GM18868 (cell line): ENCODE measurements around the gene ARHGAP40.

Experiments
- ATAC-seq: cut with Tn5 transposase; IDR thresholded peaks from one replicate; pipeline ENCODE4 v1.9.1; 2021; ENCODE audit warnings: mild to moderate bottlenecking, moderate library complexity; ENCODE audit not compliant: unreplicated experiment

ARHGAP40 gene

DNA sequence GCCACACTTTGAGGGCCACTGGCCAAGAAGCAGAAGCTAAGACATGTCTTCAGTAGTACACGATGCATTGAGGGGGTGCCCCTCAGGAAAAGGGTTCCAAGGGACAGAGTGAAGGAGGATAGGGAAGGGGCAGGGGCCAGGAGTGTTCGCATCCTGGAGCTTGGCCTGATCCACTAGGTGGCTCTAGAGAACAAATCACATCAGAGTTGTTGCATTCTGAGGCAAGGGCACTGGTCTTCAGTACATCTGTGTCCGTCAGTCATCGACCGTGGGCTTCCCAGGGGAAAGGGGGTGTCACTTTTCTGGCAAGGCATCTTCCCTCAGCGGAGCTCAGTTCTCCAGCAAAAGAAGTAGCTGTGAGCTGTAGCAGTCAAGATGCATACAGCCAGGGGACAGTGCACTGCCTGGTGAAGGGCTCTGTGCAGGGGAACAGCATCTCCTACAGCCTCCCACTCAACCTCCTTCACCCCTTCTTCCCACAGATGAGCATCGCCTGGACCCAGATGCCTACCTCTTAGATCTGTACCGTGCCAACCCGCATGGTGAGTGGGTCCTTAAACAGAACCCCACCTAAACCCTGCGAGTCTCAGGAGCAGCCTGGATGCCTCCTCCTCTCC is 47.8 kb downstream of the ARHGAP40 start:
- ATAC-seq: no peak

GRCh38 chr20:38650010-38650409 is 48.4 kb downstream of the ARHGAP40 start:
- no peak for ATAC-seq

DNA sequence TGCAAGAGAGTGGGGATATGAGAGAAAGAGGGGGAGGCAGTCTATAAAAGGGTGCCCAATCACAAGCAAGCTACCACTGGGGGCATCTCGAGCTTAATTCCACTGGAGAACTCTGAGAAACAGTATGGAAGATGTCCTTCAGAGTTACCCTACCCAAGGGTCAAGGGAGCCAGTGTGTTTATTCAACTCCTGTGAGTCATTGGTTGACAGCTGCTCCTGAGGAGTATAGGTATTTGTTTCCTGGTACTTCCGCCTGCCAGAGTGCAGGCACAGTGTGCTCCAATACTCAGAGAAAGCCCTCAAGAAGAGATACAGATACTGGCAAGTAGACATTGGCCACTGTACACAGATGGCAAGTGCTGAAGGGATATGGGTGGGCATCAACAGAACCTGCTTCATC is 49.5 kb downstream of the ARHGAP40 start:
- no peak for ATAC-seq

DNA sequence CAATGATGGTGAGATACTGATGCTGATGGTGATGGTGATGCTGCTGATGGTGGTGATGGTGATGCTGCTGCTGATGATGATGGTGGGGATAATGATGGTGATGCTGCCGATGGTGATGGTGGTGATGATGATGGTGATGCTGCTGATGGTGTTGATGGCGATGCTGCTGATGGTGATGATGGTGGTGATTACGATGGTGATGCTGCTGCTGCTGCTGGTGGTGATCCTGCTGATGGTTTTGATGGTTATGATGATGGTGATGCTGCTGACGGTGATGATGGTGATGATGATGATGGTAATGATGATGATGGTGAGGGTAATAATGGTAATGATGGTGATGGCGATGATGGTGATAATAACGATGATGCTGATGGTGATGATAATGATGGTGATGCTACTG is 50.0 kb downstream of the ARHGAP40 start:
- ATAC-seq: no peak

- no peak for ATAC-seq
These were observed 51.4 kb downstream of the ARHGAP40 start for GRCh38 chr20:38652995-38653394.

DNA sequence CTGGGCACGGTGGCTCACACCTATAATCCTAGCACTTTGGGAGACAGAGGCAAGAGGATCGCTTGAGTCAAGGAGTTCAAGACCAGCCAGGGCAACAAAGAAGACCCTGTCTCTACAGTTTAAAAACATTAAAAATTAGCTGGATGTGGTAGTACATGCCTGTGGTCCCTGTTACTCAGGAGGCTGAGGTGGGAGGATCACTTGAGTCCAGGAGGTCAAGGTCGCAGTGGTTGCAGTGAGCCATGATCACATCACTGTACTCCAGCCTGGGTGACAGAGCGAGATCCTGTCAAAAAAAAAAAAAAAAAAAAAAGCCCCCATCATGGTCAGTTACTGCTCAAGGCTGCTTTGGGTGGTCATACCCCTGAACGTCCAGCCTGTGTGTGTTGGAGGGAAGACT is 55.8 kb downstream of the ARHGAP40 start:
- no peak for ATAC-seq

DNA sequence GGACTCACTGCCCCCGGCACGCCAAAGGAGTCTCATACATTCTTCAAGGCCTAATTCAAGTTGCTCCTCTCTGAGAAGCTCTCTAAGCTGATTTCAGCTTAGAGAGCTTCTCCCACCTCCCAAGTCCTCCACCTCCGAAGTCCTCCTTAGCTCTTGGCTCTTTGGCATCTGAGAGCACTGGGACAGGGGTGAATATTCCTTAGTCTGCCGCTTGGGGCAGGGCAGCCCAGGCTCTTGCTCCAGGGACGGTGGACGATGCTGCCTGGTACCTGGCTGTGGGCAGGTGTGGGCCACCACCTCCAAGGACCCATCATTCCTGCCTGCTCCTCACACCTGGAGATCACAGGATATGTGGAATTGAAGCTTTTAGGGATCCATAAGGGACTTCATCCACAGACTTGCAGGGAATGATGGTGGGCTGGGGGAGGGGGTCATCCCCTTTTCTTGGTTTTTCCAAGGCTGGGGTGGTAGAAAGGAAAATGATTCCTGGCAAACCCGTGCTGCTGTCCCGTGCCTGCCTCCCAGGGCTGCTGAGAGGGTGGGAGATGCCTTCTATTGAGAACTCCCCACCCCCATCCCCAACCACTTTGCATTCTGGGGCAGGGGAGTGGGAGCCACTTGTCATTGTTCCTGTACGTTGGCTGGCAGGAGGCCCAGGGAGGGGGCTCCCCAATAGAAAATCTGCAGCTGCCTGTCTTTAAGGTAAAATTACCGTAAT is 57.4 kb downstream of the ARHGAP40 start:
- peak; percentile 61 for ATAC-seq

DNA sequence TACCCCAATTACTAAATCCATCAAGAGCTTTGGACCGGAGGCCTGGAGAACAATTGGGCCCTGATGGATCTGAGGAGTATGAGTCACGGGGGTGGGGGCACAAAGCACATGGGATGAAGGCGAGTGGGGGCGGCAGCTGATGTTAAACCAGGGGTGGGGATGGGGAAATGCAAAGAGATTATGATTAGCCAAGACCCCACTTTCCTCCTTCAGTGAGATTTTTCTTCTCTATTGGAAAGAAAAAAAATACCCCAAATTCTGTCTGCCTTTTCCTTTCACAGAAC is 57.9 kb downstream of the ARHGAP40 start:
- no peak for ATAC-seq

DNA sequence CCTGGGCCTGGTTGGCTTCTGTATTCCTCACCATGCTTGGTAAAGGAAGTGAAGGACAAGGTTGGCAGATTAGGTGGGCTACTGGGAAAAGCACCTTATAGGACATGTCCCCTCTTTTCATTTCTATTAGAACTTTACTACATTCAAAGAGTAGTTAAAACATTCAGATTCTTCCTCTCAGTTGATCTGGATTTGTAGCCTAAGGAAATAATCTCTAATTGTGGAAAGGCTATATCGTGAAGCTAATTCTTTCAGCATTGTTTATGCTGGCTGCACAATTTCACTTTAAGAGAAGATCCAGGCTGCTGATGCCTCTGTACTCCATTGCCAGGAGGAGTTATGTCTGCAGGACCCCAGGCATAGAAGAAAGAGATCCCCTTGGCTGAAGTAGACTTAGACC is 58.8 kb downstream of the ARHGAP40 start:
- ATAC-seq: no peak

DNA sequence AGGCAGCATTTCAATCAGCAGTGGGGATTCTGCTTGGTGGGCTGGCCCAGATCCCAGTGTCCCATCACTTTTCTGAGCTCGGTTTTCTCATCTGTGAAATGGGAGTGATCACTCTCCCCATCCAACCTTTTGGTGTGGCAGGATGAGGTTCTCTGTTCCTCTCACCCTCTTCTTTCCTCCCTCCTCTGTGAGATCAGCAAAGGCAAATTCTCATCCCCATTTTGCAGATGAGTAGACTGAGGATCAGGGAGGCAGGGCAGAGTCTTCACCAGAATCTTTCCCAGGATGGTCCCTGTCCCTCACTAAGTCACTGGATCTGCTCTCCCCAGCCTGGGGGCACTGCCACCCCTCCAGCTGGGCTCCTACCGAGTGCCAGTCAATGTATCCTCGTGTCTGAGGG is 62.1 kb downstream of the ARHGAP40 start:
- ATAC-seq: no peak

DNA sequence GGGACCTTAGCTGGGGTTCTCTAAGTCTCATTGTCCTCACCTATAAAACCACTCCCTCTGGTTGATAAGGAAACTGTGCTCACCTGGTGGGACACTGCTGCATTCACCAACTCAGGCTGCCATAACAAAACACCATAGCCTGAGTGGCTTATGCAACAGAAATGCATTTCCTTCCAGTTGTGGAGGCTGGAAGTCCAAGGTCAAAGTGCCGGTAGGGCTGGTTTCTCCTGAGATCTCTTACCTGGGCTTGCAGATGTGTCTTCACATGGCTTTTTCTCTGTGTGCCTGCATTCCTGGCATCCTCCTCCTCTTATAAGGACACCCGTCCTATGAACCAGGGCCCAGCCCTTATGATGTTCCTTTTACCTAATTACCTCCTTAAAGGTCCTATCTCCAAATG is 62.7 kb downstream of the ARHGAP40 start:
- no peak for ATAC-seq

DNA sequence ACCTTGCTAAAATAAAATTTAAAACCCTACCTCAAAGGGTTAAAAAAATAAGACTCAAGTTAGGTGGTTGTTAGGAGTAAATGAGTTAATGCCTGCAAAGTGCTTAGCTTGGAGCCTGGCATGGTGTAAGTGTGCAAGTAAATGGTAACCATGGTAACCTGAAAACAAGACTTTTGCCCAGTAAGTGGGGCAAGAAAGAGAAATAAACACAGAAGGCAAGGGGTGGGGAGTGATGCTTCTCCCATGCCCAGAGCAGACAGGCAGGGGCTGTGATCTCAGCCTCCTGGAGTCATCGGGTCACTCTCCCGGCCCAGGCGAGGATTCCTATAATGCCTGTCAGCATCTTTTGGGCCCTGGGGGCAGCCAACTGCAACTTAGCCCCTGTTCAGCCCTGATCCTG is 63.5 kb downstream of the ARHGAP40 start:
- no peak for ATAC-seq

DNA sequence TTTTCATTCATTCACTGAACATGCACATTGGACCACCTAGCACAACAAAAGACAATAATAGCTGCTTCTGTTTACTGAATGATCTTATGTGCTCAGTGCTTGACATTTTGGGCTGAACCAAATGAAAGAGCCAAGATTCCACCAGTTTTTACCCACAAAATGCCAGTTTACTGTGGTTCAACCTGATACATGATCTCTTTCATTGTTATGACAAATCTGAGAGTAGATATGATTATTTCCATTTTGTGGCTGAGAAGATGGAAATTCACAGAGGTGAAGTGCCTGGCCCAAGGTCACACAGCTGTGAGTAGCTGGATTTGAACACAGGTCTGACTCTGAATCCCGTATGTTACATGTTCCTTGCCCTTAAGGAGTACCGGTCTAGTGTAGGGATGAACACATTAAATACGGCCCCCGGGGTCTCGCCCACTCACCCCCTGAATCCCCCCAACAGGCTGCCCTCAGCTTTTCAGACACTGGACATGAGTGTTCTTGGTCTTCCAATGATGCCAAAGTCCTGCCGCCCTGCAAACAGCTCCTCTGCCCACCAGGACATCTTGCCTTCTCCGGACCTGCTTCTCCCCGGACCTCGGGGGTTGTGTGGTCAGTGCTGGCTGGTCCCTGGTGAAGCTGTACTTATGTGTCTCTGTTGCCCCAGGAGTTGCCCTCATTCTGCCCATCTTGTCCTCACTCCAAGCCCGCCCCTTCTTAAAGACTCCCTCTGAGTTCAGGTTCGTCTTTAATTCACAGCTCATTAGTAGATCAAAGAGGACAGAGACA is 64.1 kb downstream of the ARHGAP40 start:
- ATAC-seq: no peak

DNA sequence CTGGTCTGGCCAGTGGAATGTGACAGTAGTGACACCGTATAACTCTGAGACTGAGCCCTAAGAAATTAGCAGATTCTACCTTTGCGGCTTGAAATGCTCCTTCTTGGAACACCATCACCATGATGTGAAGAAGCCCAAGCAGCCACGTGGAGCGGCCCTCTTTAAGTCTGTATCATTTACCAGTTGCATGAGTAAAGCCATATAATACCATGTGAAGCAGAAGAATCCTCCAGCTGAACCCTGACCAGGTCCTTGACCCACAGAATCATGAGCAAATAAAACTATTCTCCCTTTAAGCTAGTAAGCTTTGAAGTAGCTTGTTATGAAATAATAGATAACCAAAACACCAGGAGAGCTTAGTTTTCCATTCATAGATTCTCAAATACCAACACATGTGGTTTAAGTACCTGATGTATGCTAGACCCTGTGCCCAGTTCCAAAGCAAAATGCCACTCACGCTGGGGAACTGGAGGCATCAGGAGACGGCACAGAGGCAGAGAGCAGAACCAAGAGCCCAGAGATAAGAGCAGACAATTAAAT is 65.9 kb downstream of the ARHGAP40 start:
- ATAC-seq: no peak

- no peak for ATAC-seq
These were observed 68.1 kb downstream of the ARHGAP40 start for GRCh38 chr20:38669688-38670087.

GRCh38 chr20:38670786-38671185 is 69.2 kb downstream of the ARHGAP40 start:
- no peak for ATAC-seq

DNA sequence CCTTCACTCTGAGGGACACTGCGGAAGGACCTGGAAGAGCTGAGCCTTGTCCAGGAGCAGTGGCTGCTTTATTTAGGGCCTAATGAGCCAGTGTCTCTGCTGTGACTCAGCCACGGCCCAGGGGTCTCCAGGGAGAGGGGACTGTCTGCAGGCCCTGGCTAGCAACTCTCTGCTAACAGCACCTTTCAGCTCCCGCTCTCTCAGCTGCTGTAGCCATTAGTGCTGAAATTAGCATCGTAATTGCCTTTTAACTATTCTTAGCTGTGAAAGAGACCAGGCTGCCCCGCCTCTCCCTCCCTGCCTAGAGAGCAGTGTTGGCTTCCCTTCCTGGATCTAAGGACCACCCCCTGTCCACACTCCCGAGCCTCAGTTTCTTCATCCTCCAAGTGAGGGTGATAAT is 69.6 kb downstream of the ARHGAP40 start:
- ATAC-seq: no peak

- ATAC-seq: no peak
These were observed 70.2 kb downstream of the ARHGAP40 start for GRCh38 chr20:38671701-38672292.

DNA sequence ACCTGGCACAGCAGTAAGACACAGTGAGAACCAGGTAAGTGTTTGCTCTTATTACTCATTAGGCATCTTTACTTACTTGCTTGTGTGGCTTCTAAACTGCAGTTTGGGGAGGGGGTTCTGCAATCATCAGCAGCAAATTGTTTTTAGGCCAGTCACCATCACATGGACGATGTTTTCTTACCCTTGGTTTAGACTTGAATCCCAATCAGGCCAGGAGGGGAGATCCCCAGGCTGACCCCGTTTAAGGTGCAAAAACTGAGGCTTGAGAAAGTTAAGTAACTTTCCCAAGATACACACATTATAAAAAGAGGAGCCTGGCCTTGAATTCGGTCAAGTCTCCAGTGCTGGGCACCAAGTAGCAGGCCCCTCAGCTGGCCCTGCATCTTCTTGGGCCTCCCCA is 70.9 kb downstream of the ARHGAP40 start:
- no peak for ATAC-seq

DNA sequence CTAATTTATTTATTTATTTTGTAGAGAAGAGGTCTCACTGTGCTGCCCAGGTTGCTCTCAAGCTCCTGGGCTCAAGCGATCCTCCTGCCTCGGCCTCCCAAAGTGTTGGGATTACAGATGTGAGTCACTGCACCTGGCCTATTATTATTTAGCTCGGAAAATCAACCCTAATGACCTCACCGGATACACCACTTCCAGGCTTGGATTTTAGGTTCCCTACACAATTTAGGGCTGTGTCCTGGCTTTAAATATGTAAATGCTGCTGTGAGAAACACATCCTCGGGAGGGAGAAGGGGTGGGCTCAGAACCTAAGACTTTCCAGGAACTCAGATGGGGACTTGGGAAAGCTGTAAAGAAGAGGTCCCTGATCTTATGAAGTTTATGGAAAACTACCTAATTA is 71.7 kb downstream of the ARHGAP40 start:
- no peak for ATAC-seq

- peak; percentile 31 for ATAC-seq
These were observed 72.1 kb downstream of the ARHGAP40 start for GRCh38 chr20:38673725-38674091.
